Peyer's patch (tissue), 4 donors: ENCODE measurements around the gene GCAT. TPM values are rescaled to one million over a fixed set of nuclear protein-coding genes. Genes with fewer than 3 reads are reported as not detected.

Experiments
- DNase-seq, 3 donors: peaks; one replicate each; pipeline ENCODE4 v3.0.0-alpha.2; 2017 to 2019
- H3K27ac ChIP-seq, 4 donors: fragments of 200-600 bp; sonication (generic); one replicate each; pipeline ENCODE4 v1.5.1; 2016 to 2019
- H3K27me3 ChIP-seq, 2 donors: fragments of 200-600 bp; sonication (generic); one replicate each; pipeline ENCODE4 v1.5.1; 2019
- H3K36me3 ChIP-seq, 3 donors: fragments of 200-600 bp; sonication (generic); one replicate each; pipeline ENCODE4 v1.5.1; 2016 to 2019
- H3K4me1 ChIP-seq, 4 donors: fragments of 200-600 bp; sonication (generic); one replicate each; pipeline ENCODE4 v1.5.1; 2016 to 2019
- H3K4me3 ChIP-seq, 4 donors: fragments of 200-600 bp; sonication (generic); 1 replicate in 3 of 4; 2 replicates in 1 of 4; pipeline ENCODE4 v1.5.1; 2016 to 2019; ENCODE audit warnings: mild to moderate bottlenecking in 1 of 4
- H3K9me3 ChIP-seq, 4 donors: fragments of 200-600 bp; sonication (generic); one replicate each; pipeline ENCODE4 v1.5.1; 2016 to 2019; ENCODE audit warnings: mild to moderate bottlenecking in 1 of 4
- POLR2A ChIP-seq, 2 donors: fragments of 450-650 bp; IDR thresholded peaks; one replicate each; pipeline ENCODE4 v1.5.1; 2017; ENCODE audit warnings: antibody characterized with exemption in 2 of 2, mild to moderate bottlenecking in 2 of 2, moderate library complexity in 2 of 2
- total RNA-seq, 4 donors: library from RNA; depleted of rRNA; stranded (reverse); fragments of >200 nt; gene quantifications; one replicate each; pipeline ENCODE4 v1.1.0, GENCODE V29; 2016
- TF ChIP-seq, protein P1 (sequence below), 6 experiments: fragments of 450-650 bp in 4 of 6; fragments of 200-600 bp in 2 of 6; sonication (generic) in 1 of 6; IDR thresholded peaks; one replicate each; pipeline ENCODE4 v1.5.1; 2017 to 2019; ENCODE audit warnings: antibody characterized with exemption in 6 of 6, mild to moderate bottlenecking in 3 of 6, moderate library complexity in 1 of 6

GCAT gene
- total RNA-seq, 4 donors from 2014 or later: 3.8 to 9.3 (median 8.9) TPM

DNA sequence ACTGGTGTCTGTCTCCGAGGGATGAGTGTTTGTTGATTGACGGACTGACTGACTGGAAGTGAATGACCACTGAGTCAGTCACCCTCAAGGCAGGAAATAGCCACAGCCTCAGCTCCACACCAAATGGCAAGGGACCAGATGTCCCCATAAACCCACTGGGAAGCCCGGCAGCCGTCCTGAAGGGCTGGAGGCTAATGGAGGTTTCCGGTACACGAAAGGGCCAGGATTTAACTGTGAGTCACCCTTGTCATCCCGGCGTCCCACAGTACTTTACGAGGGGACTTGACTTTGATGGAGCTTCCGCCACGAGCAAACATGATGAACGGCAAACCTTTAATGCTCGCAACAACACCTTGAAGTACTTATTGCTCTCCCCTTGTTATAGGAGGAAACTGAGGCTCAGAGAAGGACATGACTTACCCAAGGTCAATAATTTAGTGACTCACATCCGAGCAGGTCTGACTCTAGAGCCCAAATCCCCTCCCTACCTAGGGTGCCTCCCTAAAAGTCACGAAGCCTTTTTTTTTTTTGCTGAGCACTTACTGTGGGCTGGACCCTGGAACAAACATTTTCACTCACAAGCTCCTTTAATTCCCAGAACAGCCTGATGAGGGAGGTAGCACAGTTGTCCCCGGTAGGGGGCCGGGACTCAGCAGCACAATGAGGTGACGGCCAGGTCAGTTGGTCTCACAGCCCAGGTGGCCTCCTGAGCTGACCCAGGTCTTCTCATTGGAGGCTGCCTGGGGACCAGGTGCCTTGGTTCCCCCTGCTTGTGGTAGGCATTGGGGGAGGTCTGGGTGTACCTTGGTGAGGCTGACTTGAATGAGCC is 25.2 kb upstream of the GCAT start:
- Histone ChIP-seq H3K36me3 (no peaks in the 10 kb centered on the region), H3K4me1 (peaks cover 0 to 14% (median 3%) of the 10 kb centered on the region in 4 donors), H3K27me3 (no peaks in the 10 kb centered on the region), H3K4me3 (no peak overlapping the region), H3K27ac (no peak overlapping the region), H3K9me3 (no peaks in the 10 kb centered on the region)
- TF ChIP-seq POLR2A (IDR thresholded peaks at IDR 0.05): no peak
- TF ChIP-seq, protein P1, sequence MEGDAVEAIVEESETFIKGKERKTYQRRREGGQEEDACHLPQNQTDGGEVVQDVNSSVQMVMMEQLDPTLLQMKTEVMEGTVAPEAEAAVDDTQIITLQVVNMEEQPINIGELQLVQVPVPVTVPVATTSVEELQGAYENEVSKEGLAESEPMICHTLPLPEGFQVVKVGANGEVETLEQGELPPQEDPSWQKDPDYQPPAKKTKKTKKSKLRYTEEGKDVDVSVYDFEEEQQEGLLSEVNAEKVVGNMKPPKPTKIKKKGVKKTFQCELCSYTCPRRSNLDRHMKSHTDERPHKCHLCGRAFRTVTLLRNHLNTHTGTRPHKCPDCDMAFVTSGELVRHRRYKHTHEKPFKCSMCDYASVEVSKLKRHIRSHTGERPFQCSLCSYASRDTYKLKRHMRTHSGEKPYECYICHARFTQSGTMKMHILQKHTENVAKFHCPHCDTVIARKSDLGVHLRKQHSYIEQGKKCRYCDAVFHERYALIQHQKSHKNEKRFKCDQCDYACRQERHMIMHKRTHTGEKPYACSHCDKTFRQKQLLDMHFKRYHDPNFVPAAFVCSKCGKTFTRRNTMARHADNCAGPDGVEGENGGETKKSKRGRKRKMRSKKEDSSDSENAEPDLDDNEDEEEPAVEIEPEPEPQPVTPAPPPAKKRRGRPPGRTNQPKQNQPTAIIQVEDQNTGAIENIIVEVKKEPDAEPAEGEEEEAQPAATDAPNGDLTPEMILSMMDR (IDR thresholded peaks at IDR 0.05): no peak
- DNase-seq: no peak

DNA sequence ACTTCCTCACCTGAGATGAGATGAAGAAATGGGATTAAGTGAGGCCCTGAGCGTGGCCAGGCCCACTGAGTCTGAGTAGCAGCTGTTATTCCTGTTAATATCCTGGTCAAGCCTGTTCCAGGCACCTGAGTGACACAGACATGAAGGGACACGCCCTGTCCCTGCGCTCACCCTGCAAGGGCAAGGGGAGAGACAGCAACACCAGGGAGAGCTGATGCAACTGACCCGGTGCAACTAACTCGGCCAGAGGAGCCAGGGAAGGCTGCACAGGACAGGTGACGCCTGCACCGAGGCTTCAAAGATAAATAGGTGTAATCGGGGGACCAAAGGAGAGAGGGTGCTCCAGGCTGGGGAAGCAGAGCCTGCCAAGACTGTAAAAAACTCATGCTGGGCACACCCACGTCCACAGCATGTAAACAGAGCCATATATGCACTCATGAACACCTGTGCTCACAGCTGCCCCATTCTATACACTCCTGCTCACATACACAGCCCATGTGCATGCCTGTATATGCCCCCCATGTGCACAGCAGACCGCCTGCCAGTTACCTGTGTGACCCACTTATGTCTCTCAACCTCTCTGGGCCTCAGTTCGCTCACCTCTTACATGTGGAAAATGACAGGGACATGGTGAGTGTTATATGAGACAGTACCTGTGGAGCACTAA is 22.8 kb upstream of the GCAT start:
- H3K27ac ChIP-seq: peak overlapping the region in 2 of 4 donors; percentile 74 to 84
- H3K4me1 ChIP-seq: peaks cover 0 to 13% (median 3%) of the 10 kb centered on the region in 4 donors

DNA sequence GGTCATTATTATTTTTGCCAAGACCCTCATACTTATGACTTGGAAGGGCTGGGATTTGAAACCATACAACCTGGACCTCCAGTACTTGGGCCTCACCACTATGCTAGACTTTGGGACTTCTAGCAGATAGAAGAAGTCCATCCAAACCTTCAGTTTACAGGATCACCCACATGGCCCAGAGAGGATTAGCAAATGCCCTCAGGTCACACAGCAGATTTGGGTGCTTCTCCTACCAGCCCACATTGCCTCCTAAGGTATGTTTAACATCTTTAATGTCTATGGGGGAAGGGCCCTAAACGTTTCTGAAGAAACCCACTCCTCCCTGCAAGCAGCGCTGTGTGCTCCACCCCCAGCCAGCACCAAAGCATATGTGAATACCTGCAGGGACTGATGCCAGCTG is 17.5 kb upstream of the GCAT start:
- Histone ChIP-seq H3K27me3 (no peaks in the 10 kb centered on the region), H3K27ac (no peak overlapping the region), H3K9me3 (no peaks in the 10 kb centered on the region), H3K4me3 (no peak overlapping the region), H3K4me1 (peaks cover 0 to 4% (median 2%) of the 10 kb centered on the region in 4 donors), H3K36me3 (no peaks in the 10 kb centered on the region)
- TF ChIP-seq, protein P1 (IDR thresholded peaks at IDR 0.05): no peak
- no peak for TF ChIP-seq POLR2A (IDR thresholded peaks at IDR 0.05)
- no peak for DNase-seq

More for the DNA sequence above, 22.8 kb upstream of the GCAT start:
- Histone ChIP-seq H3K4me3 (no peak overlapping the region), H3K36me3 (no peaks in the 10 kb centered on the region), H3K27me3 (no peaks in the 10 kb centered on the region), H3K9me3 (no peaks in the 10 kb centered on the region)
- peak in 2 of 3 donors; percentile 88 for DNase-seq
- TF ChIP-seq POLR2A (IDR thresholded peaks at IDR 0.05): peak in 1 of 2 donors; percentile 39
- TF ChIP-seq, protein P1 (IDR thresholded peaks at IDR 0.05): no peak

DNA sequence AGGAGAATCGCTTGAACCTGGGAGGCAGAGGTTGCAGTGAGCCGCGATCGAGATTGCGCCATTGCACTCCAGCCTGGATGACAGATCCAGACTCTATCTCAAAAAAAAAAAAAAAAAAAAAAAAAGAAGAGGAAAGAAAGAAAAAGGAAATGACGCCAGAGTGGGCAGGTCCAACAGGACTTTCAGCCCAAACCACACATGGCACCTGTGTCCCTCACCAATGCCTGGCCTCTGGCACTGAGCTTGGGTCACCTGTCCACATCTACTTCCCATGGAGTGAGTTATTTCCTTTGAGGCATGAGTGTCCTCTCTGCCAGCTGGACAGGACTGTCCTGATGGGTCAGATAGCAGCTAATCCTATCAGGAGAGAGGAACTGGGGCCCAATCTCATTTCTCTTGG is 15.2 kb upstream of the GCAT start:
- no peaks in the 10 kb centered on the region for H3K36me3 ChIP-seq
- H3K4me3 ChIP-seq: no peak overlapping the region
- TF ChIP-seq, protein P1 (IDR thresholded peaks at IDR 0.05): no peak
- TF ChIP-seq POLR2A (IDR thresholded peaks at IDR 0.05): no peak
- DNase-seq: no peak
- peaks cover 0 to 9% (median 0%) of the 10 kb centered on the region in 4 donors for H3K4me1 ChIP-seq
- H3K27ac ChIP-seq: no peak overlapping the region
- no peaks in the 10 kb centered on the region for H3K9me3 ChIP-seq
- no peaks in the 10 kb centered on the region for H3K27me3 ChIP-seq

DNA sequence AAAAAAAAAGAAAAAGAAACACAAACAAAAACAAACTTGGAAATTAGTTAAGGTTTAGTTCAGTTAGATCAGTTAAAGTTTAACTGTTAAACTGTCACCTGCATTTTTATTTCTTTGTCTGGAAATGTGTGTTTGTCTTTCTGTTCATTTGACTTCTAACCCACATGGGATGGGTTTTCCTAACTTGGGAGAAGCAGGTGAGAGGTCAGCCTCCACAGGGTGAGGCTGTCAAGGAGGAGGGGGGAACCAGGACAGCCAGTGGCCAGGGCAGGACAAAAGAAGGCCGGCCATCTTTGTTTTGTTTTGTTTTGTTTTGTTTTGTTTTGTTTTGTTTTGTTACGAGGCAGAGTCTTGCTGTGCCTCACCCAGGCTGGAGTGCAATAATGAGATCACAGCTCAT is 13.4 kb upstream of the GCAT start:
- TF ChIP-seq, protein P1 (IDR thresholded peaks at IDR 0.05): no peak
- TF ChIP-seq POLR2A (IDR thresholded peaks at IDR 0.05): no peak
- no peak for DNase-seq
- H3K4me1 ChIP-seq: peaks cover 0 to 9% (median 0%) of the 10 kb centered on the region in 4 donors

More for the DNA sequence above, 13.4 kb upstream of the GCAT start:
- no peaks in the 10 kb centered on the region for H3K27me3 ChIP-seq
- no peak overlapping the region for H3K27ac ChIP-seq
- no peak overlapping the region for H3K4me3 ChIP-seq
- H3K9me3 ChIP-seq: no peaks in the 10 kb centered on the region
- no peaks in the 10 kb centered on the region for H3K36me3 ChIP-seq
